Trophoblast cell (in vitro differentiated cells and primary cell): ENCODE measurements around the gene CAMSAP1.

Experiments
- DNase-seq, 2 donors: peaks; one replicate each; pipeline ENCODE4 v3.0.0-alpha.2; 2016
- H2AFZ ChIP-seq: 2 replicates; pipeline ENCODE4 v1.6.1; 2013; ENCODE audit warnings: low read length, moderate library complexity, mild to moderate bottlenecking; ENCODE audit not compliant: insufficient read depth, poor library complexity
- H2AK5ac ChIP-seq: 2 replicates; pipeline ENCODE4 v1.6.1; 2013; ENCODE audit warnings: mild to moderate bottlenecking, low read length
- H2BK120ac ChIP-seq: 2 replicates; pipeline ENCODE4 v1.6.1; 2013; ENCODE audit warnings: low read length, mild to moderate bottlenecking, moderate library complexity; ENCODE audit not compliant: insufficient read depth, poor library complexity
- H2BK12ac ChIP-seq: 2 replicates; pipeline ENCODE4 v1.6.1; 2013; ENCODE audit warnings: mild to moderate bottlenecking, low read length, moderate library complexity
- H2BK5ac ChIP-seq: 2 replicates; pipeline ENCODE4 v1.6.1; 2013; ENCODE audit warnings: low read length, low read depth, moderate library complexity, mild to moderate bottlenecking; ENCODE audit not compliant: poor library complexity
- H3K14ac ChIP-seq: 2 replicates; pipeline ENCODE4 v1.6.1; 2013; ENCODE audit warnings: mild to moderate bottlenecking, low read length
- H3K18ac ChIP-seq: 2 replicates; pipeline ENCODE4 v1.6.1; 2013; ENCODE audit warnings: mild to moderate bottlenecking, low read length
- H3K23ac ChIP-seq: 2 replicates; pipeline ENCODE4 v1.6.1; 2013; ENCODE audit warnings: low read length
- H3K27ac ChIP-seq: 2 replicates; pipeline ENCODE4 v1.5.1; 2013; ENCODE audit warnings: low read depth, mild to moderate bottlenecking, inconsistent platforms, low read length, moderate library complexity
- H3K27me3 ChIP-seq: 2 replicates; pipeline ENCODE4 v1.6.1; 2013; ENCODE audit warnings: inconsistent platforms, mild to moderate bottlenecking, low read length, moderate library complexity; ENCODE audit not compliant: insufficient read depth
- H3K36me3 ChIP-seq, 2 experiments: 1 replicate in 1 of 2; 2 replicates in 1 of 2; pipeline ENCODE4 v1.6.1; 2013; ENCODE audit warnings: low read length in 2 of 2, mild to moderate bottlenecking in 2 of 2, moderate library complexity in 1 of 2; ENCODE audit not compliant: insufficient read depth in 2 of 2, control insufficient read depth in 1 of 2
- H3K4ac ChIP-seq: 2 replicates; pipeline ENCODE4 v1.6.1; 2013; ENCODE audit warnings: low read depth, mild to moderate bottlenecking, low read length, moderate library complexity
- H3K4me1 ChIP-seq, 2 experiments: 1 replicate in 1 of 2; 2 replicates in 1 of 2; pipeline ENCODE4 v1.6.1; 2013; ENCODE audit warnings: low read length in 2 of 2, mild to moderate bottlenecking in 2 of 2, moderate library complexity in 1 of 2; ENCODE audit not compliant: insufficient read depth in 2 of 2, control insufficient read depth in 1 of 2
- H3K4me2 ChIP-seq: 2 replicates; pipeline ENCODE4 v1.6.1; 2013; ENCODE audit warnings: inconsistent platforms, mild to moderate bottlenecking, low read length, moderate library complexity
- H3K4me3 ChIP-seq: 2 replicates; pipeline ENCODE4 v1.5.1; 2013; ENCODE audit warnings: mild to moderate bottlenecking, low read depth, low read length, inconsistent platforms
- H3K79me1 ChIP-seq: one replicate; pipeline ENCODE4 v1.6.1; 2013; ENCODE audit warnings: low read length
- H3K79me2 ChIP-seq: 2 replicates; pipeline ENCODE4 v1.6.1; 2013; ENCODE audit warnings: low read length, mild to moderate bottlenecking; ENCODE audit not compliant: control insufficient read depth, insufficient read depth, poor library complexity
- H3K9ac ChIP-seq: 2 replicates; pipeline ENCODE4 v1.6.1; 2013; ENCODE audit warnings: mild to moderate bottlenecking, low read length
- H3K9me3 ChIP-seq: 2 replicates; pipeline ENCODE4 v1.6.1; 2013; ENCODE audit warnings: low read depth, mild to moderate bottlenecking, control low read depth, inconsistent platforms, low read length; ENCODE audit not compliant: insufficient read depth
- H4K12ac ChIP-seq: 2 replicates; pipeline ENCODE4 v1.6.1; 2013; ENCODE audit warnings: low read depth, mild to moderate bottlenecking, low read length, moderate library complexity
- H4K8ac ChIP-seq: 2 replicates; pipeline ENCODE4 v1.6.1; 2013; ENCODE audit warnings: low read depth, mild to moderate bottlenecking, low read length, moderate library complexity
- H4K91ac ChIP-seq: one replicate; pipeline ENCODE4 v1.6.1; 2013; ENCODE audit warnings: low read depth, mild to moderate bottlenecking, low read length, moderate library complexity
- WGBS: extraction: QIAGEN DNeasy Blood & Tissue Kit; methylation state at CpG from one replicate; pipeline ENCODE4 v1.1.7; 2013; ENCODE audit warnings: missing lambda C conversion rate; ENCODE audit not compliant: insufficient read length, insufficient coverage; ENCODE audit errors: extremely low coverage; 5-methylcytosine and 5-hydroxymethylcytosine counted together

CAMSAP1 gene

GRCh38 chr9:135949501-135950134, 42.3 kb upstream of the CAMSAP1 start:
- H3K79me2 ChIP-seq = no peaks in the 10 kb centered on the region
- no peak overlapping the region for H4K8ac ChIP-seq
- H3K18ac ChIP-seq = peak overlapping the region; percentile 50
- no peak overlapping the region for H3K4ac ChIP-seq
- H2BK5ac ChIP-seq = peak overlapping the region; percentile 0
- WGBS = no CpG with 5 or more reads among the region's 26 CpGs
- peaks cover 42 to 48% of the 10 kb centered on the region in 2 experiments for H3K36me3 ChIP-seq
- no peaks in the 10 kb centered on the region for H3K27me3 ChIP-seq
- peak overlapping the region; percentile 14 for H3K4me2 ChIP-seq
- no peak overlapping the region for H3K9ac ChIP-seq
- DNase-seq = peak in 1 of 2 donors; percentile 53
- H2AFZ ChIP-seq = no peak overlapping the region
- peak overlapping the region; percentile 3 for H3K4me3 ChIP-seq
- no peak overlapping the region for H3K23ac ChIP-seq
- H3K79me1 ChIP-seq = peaks cover 18% of the 10 kb centered on the region
- peak overlapping the region; percentile 59 for H4K91ac ChIP-seq
- peak overlapping the region; percentile 21 for H2AK5ac ChIP-seq
- peaks cover 3% of the 10 kb centered on the region for H3K9me3 ChIP-seq
- peak overlapping the region; percentile 22 for H3K27ac ChIP-seq
- no peak overlapping the region for H4K12ac ChIP-seq
- peak overlapping the region; percentile 12 for H3K14ac ChIP-seq
- peak overlapping the region; percentile 12 for H2BK12ac ChIP-seq
- H2BK120ac ChIP-seq = peak overlapping the region; percentile 30
- peaks cover 37 to 39% of the 10 kb centered on the region in 2 experiments for H3K4me1 ChIP-seq

GRCh38 chr9:135948968-135949367, 41.6 kb upstream of the CAMSAP1 start:
- H4K12ac ChIP-seq = no peak overlapping the region
- no peak overlapping the region for H3K18ac ChIP-seq
- no peak overlapping the region for H2BK120ac ChIP-seq
- H3K4ac ChIP-seq = no peak overlapping the region
- no peak overlapping the region for H3K14ac ChIP-seq
- H2AFZ ChIP-seq = no peak overlapping the region
- H2AK5ac ChIP-seq = no peak overlapping the region
- no peak overlapping the region for H4K8ac ChIP-seq
- H2BK12ac ChIP-seq = no peak overlapping the region
- H4K91ac ChIP-seq = peak overlapping the region; percentile 70
- H3K4me1 ChIP-seq = peaks cover 37 to 39% of the 10 kb centered on the region in 2 experiments
- no peaks in the 10 kb centered on the region for H3K79me2 ChIP-seq
- H3K23ac ChIP-seq = no peak overlapping the region
- H2BK5ac ChIP-seq = no peak overlapping the region
- peak in 1 of 2 donors; percentile 52 for DNase-seq
- H3K79me1 ChIP-seq = peaks cover 18% of the 10 kb centered on the region
- H3K4me2 ChIP-seq = no peak overlapping the region
- H3K4me3 ChIP-seq = no peak overlapping the region
- H3K9ac ChIP-seq = no peak overlapping the region
- no CpG with 5 or more reads among the region's 4 CpGs for WGBS
- no peaks in the 10 kb centered on the region for H3K27me3 ChIP-seq
- H3K9me3 ChIP-seq = peaks cover 3% of the 10 kb centered on the region
- H3K36me3 ChIP-seq = peaks cover 43 to 48% of the 10 kb centered on the region in 2 experiments
- no peak overlapping the region for H3K27ac ChIP-seq

GRCh38 chr9:135948446-135948845, 41.1 kb upstream of the CAMSAP1 start:
- H4K8ac ChIP-seq = peak overlapping the region; percentile 43
- H3K79me1 ChIP-seq = peaks cover 18% of the 10 kb centered on the region
- no peak overlapping the region for H3K23ac ChIP-seq
- peak overlapping the region; percentile 40 for H2AK5ac ChIP-seq
- H3K9ac ChIP-seq = no peak overlapping the region
- H3K4me1 ChIP-seq = peaks cover 37 to 39% of the 10 kb centered on the region in 2 experiments
- no peak for DNase-seq
- no peaks in the 10 kb centered on the region for H3K27me3 ChIP-seq
- no peak overlapping the region for H4K12ac ChIP-seq
- peaks cover 3% of the 10 kb centered on the region for H3K9me3 ChIP-seq
- peak overlapping the region; percentile 25 for H3K18ac ChIP-seq
- H3K4me3 ChIP-seq = no peak overlapping the region
- H3K4ac ChIP-seq = peak overlapping the region; percentile 55
- H3K36me3 ChIP-seq = peaks cover 45 to 46% of the 10 kb centered on the region in 2 experiments
- peak overlapping the region; percentile 33 for H3K14ac ChIP-seq
- H2BK5ac ChIP-seq = peak overlapping the region; percentile 42
- no peak overlapping the region for H2AFZ ChIP-seq
- no peaks in the 10 kb centered on the region for H3K79me2 ChIP-seq
- no CpG with 5 or more reads among the region's 11 CpGs for WGBS
- peak overlapping the region; percentile 70 for H4K91ac ChIP-seq
- H3K27ac ChIP-seq = peak overlapping the region; percentile 51
- peak overlapping the region; percentile 19 for H2BK12ac ChIP-seq
- H2BK120ac ChIP-seq = peak overlapping the region; percentile 56
- no peak overlapping the region for H3K4me2 ChIP-seq

- H4K91ac ChIP-seq = peak overlapping the region; percentile 21
- no peak overlapping the region for H3K4me2 ChIP-seq
- H3K9ac ChIP-seq = no peak overlapping the region
- H3K4me1 ChIP-seq = peaks cover 37 to 39% of the 10 kb centered on the region in 2 experiments
- H3K18ac ChIP-seq = no peak overlapping the region
- H3K4ac ChIP-seq = no peak overlapping the region
- H3K23ac ChIP-seq = no peak overlapping the region
- peak overlapping the region; percentile 60 for H2BK12ac ChIP-seq
- H3K9me3 ChIP-seq = peaks cover 3% of the 10 kb centered on the region
- H3K36me3 ChIP-seq = peaks cover 40 to 42% of the 10 kb centered on the region in 2 experiments
- no peaks in the 10 kb centered on the region for H3K27me3 ChIP-seq
- no peak overlapping the region for H4K12ac ChIP-seq
- peaks cover 18% of the 10 kb centered on the region for H3K79me1 ChIP-seq
- no peak overlapping the region for H2AFZ ChIP-seq
- no peaks in the 10 kb centered on the region for H3K79me2 ChIP-seq
- no peak overlapping the region for H2BK5ac ChIP-seq
- no peak overlapping the region for H2AK5ac ChIP-seq
- no peak overlapping the region for H4K8ac ChIP-seq
- DNase-seq = no peak
- no peak overlapping the region for H3K4me3 ChIP-seq
- H3K27ac ChIP-seq = no peak overlapping the region
- H2BK120ac ChIP-seq = no peak overlapping the region
- WGBS = no CpG with 5 or more reads among the region's 18 CpGs
- H3K14ac ChIP-seq = no peak overlapping the region
Observed at GRCh38 chr9:135947582-135947981, 40.2 kb upstream of the CAMSAP1 start.
